GM12875 (cell line): ENCODE measurements around the gene USP24.
"Not testable (repeated sequence)": the region's sequence is repeated elsewhere in the genome, so short reads cannot be mapped to it uniquely, and the experiment has no call there.

Experiments
- H3K4me3 ChIP-seq: one replicate; pipeline ENCODE4 v1.5.1; 2011; ENCODE audit warnings: low read depth, low read length, control low read depth
- CTCF ChIP-seq: IDR thresholded peaks from 2 replicates; pipeline ENCODE4 v1.5.1; 2011; ENCODE audit warnings: low read depth, mild to moderate bottlenecking, control low read depth, inconsistent platforms, low read length, moderate library complexity, borderline replicate concordance; ENCODE audit not compliant: insufficient read depth

The USP24 gene

GRCh38 chr1:55203064-55203463 is 12.1 kb downstream of the USP24 start:
- H3K4me3 ChIP-seq: no peak overlapping the region

GRCh38 chr1:55200667-55201066 is 14.5 kb downstream of the USP24 start:
- no peak overlapping the region for H3K4me3 ChIP-seq
- TF ChIP-seq CTCF: no peak

More at GRCh38 chr1:55203064-55203463, 12.1 kb downstream of the USP24 start:
- TF ChIP-seq CTCF: no peak

GRCh38 chr1:55199735-55200134 is 15.4 kb downstream of the USP24 start:
- H3K4me3 ChIP-seq: not testable (repeated sequence)

GRCh38 chr1:55198044-55198443 is 17.1 kb downstream of the USP24 start:
- H3K4me3 ChIP-seq: no peak overlapping the region
- no peak for TF ChIP-seq CTCF

- H3K4me3 ChIP-seq: no peak overlapping the region
- no peak for TF ChIP-seq CTCF
Observed at GRCh38 chr1:55197099-55197498, 18.1 kb downstream of the USP24 start.

GRCh38 chr1:55196433-55197035 is 18.6 kb downstream of the USP24 start:
- no peak for TF ChIP-seq CTCF
- no peak overlapping the region for H3K4me3 ChIP-seq

DNA sequence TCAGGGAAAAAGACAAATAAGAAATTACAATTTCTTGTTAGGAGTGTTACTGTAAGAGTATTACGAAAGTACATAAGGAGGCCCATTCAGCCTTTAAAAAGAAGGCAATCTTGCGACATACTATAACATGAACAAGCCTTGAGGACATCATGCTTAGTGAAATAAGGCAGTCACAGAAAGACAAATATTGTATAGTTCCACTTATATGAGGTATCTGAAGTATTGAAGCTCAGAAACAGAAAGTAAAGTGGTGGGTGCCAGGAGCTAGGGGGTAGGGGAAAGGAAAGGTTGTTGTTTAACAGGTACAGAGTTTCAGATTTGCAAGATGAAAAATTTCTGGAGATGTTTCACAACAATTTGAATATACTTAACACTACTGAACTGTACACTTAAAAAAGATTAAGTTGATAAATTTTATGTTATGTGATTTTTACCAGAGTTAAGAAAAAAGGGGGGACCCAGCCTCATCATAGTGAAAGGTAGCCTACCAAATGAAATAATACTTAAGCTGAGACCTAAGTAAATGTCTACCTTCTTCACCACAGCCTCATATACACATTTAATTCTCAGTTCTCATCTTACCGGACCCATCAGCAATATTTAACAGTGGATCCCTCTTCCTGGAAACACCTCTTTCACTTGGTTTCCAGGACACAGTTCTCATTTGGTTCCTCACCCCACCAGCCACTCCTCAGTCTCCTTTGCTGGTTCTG is 19.5 kb downstream of the USP24 start:
- TF ChIP-seq CTCF: no peak
- H3K4me3 ChIP-seq: no peak overlapping the region

DNA sequence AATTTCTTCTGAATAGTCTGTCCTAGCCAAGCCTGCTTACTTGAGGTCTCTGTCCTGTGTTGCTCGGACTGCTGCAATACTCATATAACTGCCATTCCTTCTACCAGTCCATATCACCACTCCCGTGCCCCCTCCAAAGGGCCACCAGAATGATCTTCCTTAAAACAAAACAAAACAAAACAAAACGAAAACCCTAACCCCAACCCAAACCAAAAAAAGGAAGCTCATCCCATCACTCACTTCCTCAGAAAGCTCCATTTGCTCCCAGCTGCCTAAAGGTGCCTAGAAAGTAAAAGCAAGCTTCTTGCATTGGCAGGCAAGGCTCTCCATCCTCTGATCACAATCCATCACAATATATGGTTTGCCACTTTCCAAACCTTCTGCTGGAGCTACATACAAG is 20.3 kb downstream of the USP24 start:
- no peak for TF ChIP-seq CTCF

More for the DNA sequence above, 20.3 kb downstream of the USP24 start:
- H3K4me3 ChIP-seq: no peak overlapping the region
